HG03521 (cell line): ENCODE results near the gene TMOD2.
A peak's percentile ranks its signal among the peaks of the same experiment; 100 is the strongest.
"Not testable (repeated sequence)": the region's sequence is repeated elsewhere in the genome, so short reads cannot be mapped to it uniquely, and the experiment has no call there.

ENCODE experiments used
- ATAC-seq: cut with Tn5 transposase; IDR thresholded peaks from one replicate; pipeline ENCODE4 v1.9.1; 2021; ENCODE audit warnings: mild to moderate bottlenecking, moderate library complexity; ENCODE audit not compliant: unreplicated experiment

The TMOD2 gene

DNA sequence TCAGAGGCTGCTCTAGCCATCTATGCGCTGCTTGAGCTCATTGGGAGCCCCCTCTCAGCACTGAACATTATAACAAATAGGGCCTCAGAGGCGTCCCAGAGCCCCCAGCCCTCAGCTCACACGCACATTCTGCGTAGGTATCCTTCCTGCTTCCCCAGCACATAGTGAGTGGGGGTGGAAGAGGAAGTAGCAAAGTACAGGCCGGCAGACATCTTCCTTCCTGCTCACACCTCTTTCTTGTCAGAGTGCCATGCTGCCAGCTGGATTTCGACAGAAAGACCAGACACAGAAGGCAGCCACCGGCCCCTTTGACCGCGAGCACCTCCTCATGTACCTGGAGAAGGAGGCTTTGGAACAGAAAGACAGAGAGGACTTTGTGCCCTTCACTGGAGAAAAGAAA, 16.6 kb downstream of the TMOD2 start:
- no peak for ATAC-seq

DNA sequence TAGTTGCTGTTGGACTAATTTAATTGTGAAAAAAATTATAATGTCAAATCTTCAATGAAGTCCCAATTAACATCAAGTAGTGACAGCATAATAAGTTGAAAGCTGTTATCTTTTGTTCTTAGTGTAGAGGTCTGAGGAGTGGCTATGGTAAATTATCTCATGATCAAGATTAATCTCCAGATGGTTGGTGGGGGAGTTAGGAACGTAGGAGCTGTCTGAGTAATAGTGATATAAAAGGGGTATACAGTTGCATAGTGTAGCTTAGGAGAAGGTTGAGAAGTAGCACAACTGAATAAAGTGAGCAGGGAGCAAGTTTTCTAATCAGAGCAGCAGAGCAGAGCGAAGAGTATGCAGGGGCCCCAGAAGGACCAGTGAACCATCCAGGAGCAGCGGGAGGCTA, 19.5 kb downstream of the TMOD2 start:
- no peak for ATAC-seq

GRCh38 chr15:51771773-51772172, 20.4 kb downstream of the TMOD2 start:
- no peak for ATAC-seq

DNA sequence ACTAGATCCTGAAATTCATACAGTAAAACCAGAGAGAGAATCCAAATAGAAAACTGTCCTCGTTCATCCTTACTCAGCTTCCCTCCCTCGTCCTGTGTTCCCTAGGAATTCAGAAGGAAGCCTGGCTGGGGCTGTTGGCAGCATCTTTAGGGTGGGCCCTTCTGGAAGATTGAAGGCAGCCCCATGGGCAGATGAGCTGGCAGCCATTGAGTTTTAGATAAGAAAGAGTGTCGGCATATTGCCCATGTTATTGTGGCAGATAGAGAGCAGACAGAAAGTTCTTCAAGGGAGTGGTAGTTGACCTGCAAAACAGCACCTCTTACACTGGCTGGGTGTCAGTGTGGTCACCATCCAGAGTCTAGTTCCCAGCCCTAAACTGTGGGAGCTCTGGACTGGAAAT, 23.5 kb downstream of the TMOD2 start:
- no peak for ATAC-seq

- no peak for ATAC-seq
These were observed 24.8 kb downstream of the TMOD2 start for GRCh38 chr15:51775967-51776816.

DNA sequence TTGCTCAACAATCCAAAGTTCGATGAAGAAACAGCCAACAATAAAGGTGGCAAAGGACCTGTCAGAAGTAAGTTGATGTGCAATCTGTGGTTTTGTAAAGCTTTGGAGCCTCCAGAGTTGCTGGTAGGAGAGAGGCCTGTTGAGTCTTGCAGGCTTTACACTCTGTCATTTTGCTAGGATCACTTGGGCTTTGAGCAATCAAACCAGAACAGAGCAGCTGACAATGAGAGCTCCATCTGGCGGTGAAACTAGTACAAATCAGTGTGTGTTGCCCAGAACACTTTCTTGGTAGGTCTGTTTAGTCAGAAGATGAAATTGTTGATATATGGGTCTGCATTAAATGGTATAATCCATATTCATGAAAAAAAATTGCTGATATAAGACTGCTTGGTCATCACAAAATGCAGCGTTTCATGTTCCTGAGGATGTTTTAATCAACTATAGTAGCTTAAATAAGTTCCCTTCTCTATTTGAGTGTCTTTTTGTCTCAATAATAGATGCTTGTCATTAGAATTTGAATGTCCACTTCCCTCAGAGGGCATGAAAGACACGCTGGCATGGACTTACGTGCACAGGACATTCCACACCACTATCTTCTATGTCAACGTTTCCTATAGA, 25.7 kb downstream of the TMOD2 start:
- peak; percentile 62 for ATAC-seq

- no peak for ATAC-seq
These were observed 29.2 kb downstream of the TMOD2 start for GRCh38 chr15:51780636-51781035.

DNA sequence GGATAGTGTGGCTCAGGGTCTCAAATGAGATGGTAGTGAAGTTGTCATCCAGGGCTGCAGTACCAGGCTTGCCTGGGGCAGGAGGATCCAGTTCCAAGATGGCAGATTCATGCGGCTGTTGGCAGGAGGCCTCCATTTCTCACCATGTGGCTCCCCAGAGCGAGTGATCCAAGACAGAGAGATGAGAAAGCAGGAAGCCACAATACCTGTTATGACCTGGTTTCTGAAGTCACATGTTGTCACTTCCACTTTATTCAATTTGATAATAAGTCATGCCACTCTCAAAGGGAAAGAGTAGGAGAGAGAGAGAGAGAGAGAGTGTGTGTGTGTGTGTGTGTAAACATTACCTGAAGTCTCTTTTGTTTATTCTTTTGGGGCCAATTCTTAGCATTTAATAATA, 30.1 kb downstream of the TMOD2 start:
- no peak for ATAC-seq

- ATAC-seq: no peak
These were observed 31.0 kb downstream of the TMOD2 start for GRCh38 chr15:51782357-51782896.

GRCh38 chr15:51783967-51784366, 32.6 kb downstream of the TMOD2 start:
- ATAC-seq: no peak

- ATAC-seq: not testable (repeated sequence)
These were observed 35.7 kb downstream of the TMOD2 start for GRCh38 chr15:51787130-51787529.

GRCh38 chr15:51792474-51792873, 41.1 kb downstream of the TMOD2 start:
- not testable (repeated sequence) for ATAC-seq

DNA sequence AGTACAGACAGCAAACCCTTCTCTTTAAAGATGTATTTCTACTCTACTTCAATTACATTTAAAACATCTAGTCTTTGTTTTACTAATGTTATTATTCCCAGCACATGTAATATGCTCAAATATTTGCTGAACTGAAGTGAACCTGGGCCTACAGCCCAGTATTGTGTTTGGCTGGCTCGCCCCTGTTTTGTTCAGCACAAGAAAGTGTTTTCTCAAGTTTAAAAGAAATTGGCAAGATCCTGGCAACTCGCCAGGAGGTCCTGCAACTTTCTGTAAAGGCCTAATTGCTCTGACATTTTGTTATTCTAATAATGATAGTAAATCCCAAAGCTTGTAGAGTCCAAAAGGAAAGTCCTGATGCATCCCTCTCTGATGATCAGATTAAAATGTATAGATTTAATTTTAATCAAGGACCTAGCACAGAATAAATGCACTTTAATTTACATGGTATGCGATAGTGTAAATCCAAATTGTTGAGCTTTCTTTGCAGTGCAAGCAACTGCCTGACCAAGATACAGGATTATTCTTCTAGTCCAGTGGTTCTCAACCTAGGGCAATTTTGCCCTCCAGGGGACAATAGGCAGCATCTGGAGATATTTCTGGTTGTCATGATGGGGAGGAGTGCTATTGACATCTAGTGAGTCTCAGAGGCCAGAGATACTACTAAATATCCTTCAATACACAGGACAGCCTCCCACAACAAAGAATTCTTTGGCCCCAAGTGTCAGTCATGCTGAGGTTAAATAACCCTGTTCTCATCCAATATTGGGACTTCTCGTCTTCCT, 42.3 kb downstream of the TMOD2 start:
- no peak for ATAC-seq

DNA sequence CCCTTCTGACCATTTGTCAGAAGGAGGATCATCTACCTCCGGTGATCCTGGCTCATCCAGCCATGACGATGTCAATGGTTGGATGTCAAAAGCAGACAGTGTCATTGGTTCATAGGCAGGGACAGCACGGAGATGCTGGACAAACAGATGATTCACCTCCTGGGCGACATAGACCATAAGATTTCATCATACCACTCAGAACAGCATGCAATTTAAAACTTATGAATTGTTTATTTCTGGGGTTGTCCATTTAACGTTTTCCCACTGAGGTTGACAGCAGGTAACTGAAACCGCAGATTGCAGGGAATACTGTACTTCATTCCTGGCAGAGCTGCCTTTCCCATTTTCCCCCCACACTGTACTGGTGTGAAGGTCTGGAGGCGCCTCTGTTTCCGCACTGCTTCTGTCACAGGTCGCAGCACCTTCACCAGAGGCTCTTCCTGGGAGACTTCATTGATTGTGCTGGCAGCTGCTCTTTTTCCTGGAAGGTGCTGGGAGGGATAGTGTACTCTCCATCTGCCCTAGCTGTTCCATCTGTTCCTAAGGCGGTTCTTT, 45.5 kb downstream of the TMOD2 start:
- ATAC-seq: no peak

- no peak for ATAC-seq
These were observed 46.9 kb downstream of the TMOD2 start for GRCh38 chr15:51798281-51798680.

DNA sequence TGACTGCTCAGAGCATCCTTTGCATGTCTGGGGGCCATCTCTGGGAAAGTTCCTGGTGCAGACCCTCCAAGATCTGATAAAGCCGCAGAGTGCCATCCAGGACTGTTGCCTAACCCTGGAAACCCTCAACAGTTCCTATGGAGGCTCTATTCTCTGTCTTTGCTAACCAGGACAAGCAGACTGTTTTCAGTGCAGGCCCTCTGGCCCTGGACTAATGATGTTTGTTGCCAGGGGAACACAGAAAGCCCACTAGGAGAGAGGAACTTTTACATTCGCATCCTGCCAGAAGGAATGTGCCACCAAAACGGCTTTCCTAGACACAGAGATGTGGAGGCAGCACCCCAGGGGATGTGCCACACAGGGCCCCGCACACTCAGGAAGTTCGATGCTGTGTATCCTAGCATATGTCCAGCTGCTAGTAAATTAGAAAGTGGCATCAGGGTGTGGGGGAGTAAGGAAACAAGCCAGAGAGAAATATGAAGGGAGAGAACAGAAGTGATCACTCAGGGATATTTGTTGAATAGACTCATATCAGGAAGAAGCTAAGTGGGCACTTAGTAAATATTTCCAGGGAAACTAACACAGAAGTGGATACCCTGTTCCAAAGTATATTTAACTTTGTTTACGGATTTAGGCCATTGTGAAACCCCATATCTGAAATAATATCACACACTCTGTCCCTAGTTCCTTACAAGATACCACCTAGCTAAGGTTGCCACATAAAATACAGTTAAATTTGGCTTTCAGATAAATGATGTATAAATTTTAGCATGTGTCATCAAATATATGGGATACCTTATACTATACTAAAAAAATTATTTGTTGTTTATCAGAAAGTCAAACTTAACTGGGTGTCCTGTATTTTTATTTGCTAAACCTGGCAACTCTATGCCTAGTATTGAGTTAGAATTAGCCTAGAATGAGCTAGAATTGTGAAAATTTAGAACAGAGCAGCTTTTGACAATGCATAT, 48.2 kb downstream of the TMOD2 start:
- no peak for ATAC-seq

GRCh38 chr15:51801391-51801835, 50.0 kb downstream of the TMOD2 start:
- no peak for ATAC-seq

DNA sequence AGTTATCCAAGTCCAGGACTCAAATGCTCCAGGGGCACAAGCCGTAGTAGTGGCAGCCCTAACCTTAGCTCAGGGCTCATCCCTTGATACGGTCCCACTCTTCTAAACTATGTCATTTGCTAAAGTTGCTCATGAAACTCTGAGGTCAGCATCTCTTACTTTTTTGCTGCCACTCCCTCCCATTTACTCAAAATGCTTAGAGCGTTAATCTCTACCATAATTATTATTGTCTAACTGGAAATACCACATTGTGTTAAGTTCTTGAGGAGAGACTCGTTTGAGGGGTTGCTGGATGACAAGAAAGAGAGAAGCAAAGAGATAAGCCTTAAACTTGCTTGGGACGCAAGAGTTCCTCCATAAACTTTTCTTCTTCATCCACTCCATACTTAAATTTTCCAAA, 51.2 kb downstream of the TMOD2 start:
- ATAC-seq: no peak

DNA sequence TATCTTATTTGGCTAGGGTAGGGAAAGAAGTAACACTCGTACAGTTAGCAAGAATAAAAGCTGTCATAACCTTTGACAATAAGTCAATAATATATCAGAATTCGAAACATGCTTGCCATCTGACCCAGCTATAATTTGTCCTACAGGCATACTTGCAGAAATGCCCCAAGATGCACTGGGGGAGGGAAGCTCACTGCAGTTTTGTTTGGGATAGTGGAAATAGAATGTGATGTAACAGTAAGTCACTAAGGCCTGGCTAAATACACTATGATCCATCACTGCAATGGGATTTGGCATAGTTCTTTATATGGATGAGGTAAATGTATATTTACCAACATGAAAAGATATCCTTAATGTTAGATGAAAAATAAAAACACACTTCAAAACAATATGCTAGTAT, 52.6 kb downstream of the TMOD2 start:
- ATAC-seq: no peak

DNA sequence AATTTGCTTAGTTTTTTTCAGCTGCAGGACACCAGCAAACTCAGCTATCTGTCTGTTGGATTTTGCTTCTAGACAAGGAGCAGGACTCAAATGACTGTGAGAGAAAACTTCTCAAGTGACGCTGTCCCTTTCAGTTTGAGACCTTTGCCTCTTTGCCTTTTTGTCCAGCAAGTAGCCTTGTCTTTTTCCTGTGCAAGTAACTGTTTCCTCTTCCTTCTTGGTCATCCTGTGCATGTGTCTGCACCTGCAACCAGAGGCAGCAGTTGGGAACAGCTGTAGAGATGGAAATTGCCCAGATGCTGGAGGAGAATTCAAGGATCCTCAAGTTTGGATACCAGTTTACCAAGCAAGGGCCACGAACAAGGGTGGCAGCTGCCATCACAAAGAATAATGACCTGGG, 54.7 kb downstream of the TMOD2 start:
- no peak for ATAC-seq
